OCI-LY7 (cell line): ENCODE results near the gene MIGA1. TPM values are rescaled to one million over a fixed set of nuclear protein-coding genes. Genes with fewer than 3 reads are reported as not detected.

Source experiments
- BruUV-seq: library from RNA; stranded (reverse); fragments of 400-500 nt; replicated peaks from 2 replicates; lab custom pipeline; 2021; lab: Mats Ljungman, UMichigan
- CTCF ChIA-PET: fragments of 300-600 bp; sonication (Branson Sonifier 250); formaldehyde crosslinking; loops from one replicate; lab custom pipeline; 2022; ENCODE audit warnings: antibody characterized with exemption; ENCODE audit not compliant: unreplicated experiment; lab: Charles Lee
- POLR2A ChIA-PET: fragments of 300-600 bp; sonication (Branson Sonifier 250); formaldehyde crosslinking; loops from one replicate; lab custom pipeline; 2022; ENCODE audit warnings: antibody characterized with exemption; lab: Charles Lee
- DNase-seq: peaks from one replicate; pipeline ENCODE4 v3.0.0-alpha.2; 2015; ENCODE audit warnings: low spot score
- H2AFZ ChIP-seq: fragments of 200-600 bp; sonication (generic), shearing (Covaris generic); 2 replicates; pipeline ENCODE4 v1.6.1; 2014; ENCODE audit warnings: mild to moderate bottlenecking, antibody characterized with exemption, low read length, moderate library complexity
- H3K27ac ChIP-seq: fragments of 200-600 bp; sonication (generic); 2 replicates; pipeline ENCODE4 v1.5.1; 2014; ENCODE audit warnings: mixed run types, low read depth, mild to moderate bottlenecking, moderate library complexity, low read length, inconsistent platforms; ENCODE audit not compliant: poor library complexity, severe bottlenecking
- H3K36me3 ChIP-seq: fragments of 200-600 bp; sonication (generic); 2 replicates; pipeline ENCODE4 v1.6.1; 2014; ENCODE audit warnings: mild to moderate bottlenecking, antibody characterized with exemption, low read length, moderate library complexity, mixed read lengths; ENCODE audit not compliant: insufficient read depth
- H3K4me1 ChIP-seq: fragments of 200-600 bp; sonication (generic); 2 replicates; pipeline ENCODE4 v1.5.1; 2014; ENCODE audit warnings: mild to moderate bottlenecking, low read length; ENCODE audit not compliant: insufficient read depth, poor library complexity, severe bottlenecking
- H3K4me2 ChIP-seq: fragments of 200-600 bp; sonication (generic); 2 replicates; pipeline ENCODE4 v1.6.1; 2014; ENCODE audit warnings: mild to moderate bottlenecking, low read length
- H3K4me3 ChIP-seq: fragments of 200-600 bp; sonication (generic); 2 replicates; pipeline ENCODE4 v1.5.1; 2014; ENCODE audit warnings: mild to moderate bottlenecking, low read depth, low read length; ENCODE audit not compliant: poor library complexity, severe bottlenecking
- H3K79me2 ChIP-seq: fragments of 200-600 bp; sonication (generic); 2 replicates; pipeline ENCODE4 v1.6.1; 2016; ENCODE audit warnings: low read depth, mild to moderate bottlenecking, low read length, moderate library complexity, mixed read lengths; ENCODE audit not compliant: insufficient read depth
- H3K9me2 ChIP-seq: fragments of 200-600 bp; sonication (generic); 2 replicates; pipeline ENCODE4 v1.6.1; 2016; ENCODE audit warnings: mild to moderate bottlenecking, low read length, mixed read lengths; ENCODE audit not compliant: insufficient read depth
- H3K9me3 ChIP-seq: fragments of 200-600 bp; sonication (generic); 2 replicates; pipeline ENCODE4 v1.6.1; 2014; ENCODE audit warnings: mild to moderate bottlenecking, mixed run types, low read length, mixed read lengths
- H4K20me1 ChIP-seq: fragments of 200-600 bp; sonication (generic); 2 replicates; pipeline ENCODE4 v1.6.1; 2014; ENCODE audit warnings: mild to moderate bottlenecking, antibody characterized with exemption, low read length, moderate library complexity, mixed read lengths; ENCODE audit not compliant: insufficient read depth
- CTCF ChIP-seq: fragments of 200-600 bp; sonication (generic); conservative IDR thresholded peaks from 2 replicates; pipeline ENCODE4 v1.5.1; 2014; ENCODE audit warnings: mild to moderate bottlenecking, antibody characterized with exemption, low read length, moderate library complexity, mixed read lengths
- EZH2phosphoT487 ChIP-seq: fragments of 200-600 bp; sonication (generic); IDR thresholded peaks from 2 replicates; pipeline ENCODE4 v1.6.1; 2018; ENCODE audit warnings: low read depth, borderline replicate concordance, mild to moderate bottlenecking, mixed run types, antibody characterized with exemption, low read length, moderate library complexity, mixed read lengths
- intact Hi-C: fragments of 100-400 bp; cut with micrococcal nuclease; formaldehyde crosslinking; loops from one replicate; pipeline ENCODE4 v1.10.0; 2022; ENCODE audit not compliant: unreplicated experiment
- total RNA-seq, 2 experiments: library from RNA; depleted of rRNA in 1 of 2; stranded (reverse); fragments of >200 nt in 1 of 2; shearing (Covaris generic) in 1 of 2; gene quantifications; 2 replicates each; pipeline ENCODE4 v1.2.3, GENCODE V29; 2014 to 2022

Gene MIGA1
- total RNA-seq, 2 experiments from 2014 or later: 5.1 to 8.4 TPM

GRCh38 chr1:77859248-77859647, 79.8 kb downstream of the MIGA1 start:
- TF ChIP-seq EZH2phosphoT487: no peak
- TF ChIP-seq CTCF: no peak
- no TSS peak for BruUV-seq
- CTCF ChIA-PET: no interaction called here

GRCh38 chr1:77866296-77866695, 86.8 kb downstream of the MIGA1 start:
- H4K20me1 ChIP-seq: no peaks in the 10 kb centered on the region
- no TSS peak for BruUV-seq

More at GRCh38 chr1:77859248-77859647, 79.8 kb downstream of the MIGA1 start:
- H3K4me2 ChIP-seq: no peak overlapping the region
- no peaks in the 10 kb centered on the region for H3K4me1 ChIP-seq
- POLR2A ChIA-PET: interaction anchor here (1.0 kb wide), 1 partner anchor 15 kb away, joined by 5 read pairs; no protein-coding TSS in a partner anchor
- H3K27ac ChIP-seq: no peak overlapping the region
- no peaks in the 10 kb centered on the region for H3K79me2 ChIP-seq
- H3K36me3 ChIP-seq: peaks cover 11% of the 10 kb centered on the region
- DNase-seq: no peak
- intact Hi-C loops: no loop called here
- no peak overlapping the region for H2AFZ ChIP-seq
- no peaks in the 10 kb centered on the region; the same call in 1 of the 2 replicates for H3K9me3 ChIP-seq
- H4K20me1 ChIP-seq: no peaks in the 10 kb centered on the region
- no peak overlapping the region for H3K4me3 ChIP-seq
- H3K9me2 ChIP-seq: no peaks in the 10 kb centered on the region

More at GRCh38 chr1:77866296-77866695, 86.8 kb downstream of the MIGA1 start:
- H3K4me2 ChIP-seq: no peak overlapping the region
- POLR2A ChIA-PET: interaction anchor here (0.6 kb wide), 2 partner anchors 9 to 47 kb away, joined by 3 read pairs; no protein-coding TSS in a partner anchor
- TF ChIP-seq EZH2phosphoT487 (no peak), CTCF (no peak)
- DNase-seq: no peak
- H3K36me3 ChIP-seq: peaks cover 12% of the 10 kb centered on the region
- H3K27ac ChIP-seq: no peak overlapping the region
- H3K9me2 ChIP-seq: no peaks in the 10 kb centered on the region
- CTCF ChIA-PET: no interaction called here
- intact Hi-C loops: no loop called here
- H3K4me1 ChIP-seq: no peaks in the 10 kb centered on the region
- H2AFZ ChIP-seq: no peak overlapping the region
- H3K9me3 ChIP-seq: no peaks in the 10 kb centered on the region
- no peak overlapping the region for H3K4me3 ChIP-seq
- no peaks in the 10 kb centered on the region for H3K79me2 ChIP-seq
